HepG2 (cell line): ENCODE data around the gene CLASP2. TPM values are rescaled to one million over a fixed set of nuclear protein-coding genes. Genes with fewer than 3 reads are reported as not detected.
"Not testable (repeated sequence)": the region's sequence is repeated elsewhere in the genome, so short reads cannot be mapped to it uniquely, and the experiment has no call there.

Experiments used
- ATAC-seq: fragments of 200-7000 bp; cut with Tn5 transposase; 3 replicates; pipeline ENCODE4 v1.9.1; 2020; ENCODE audit warnings: mild to moderate bottlenecking, moderate library complexity
- BruUV-seq: library from RNA; stranded (reverse); fragments of 400-500 nt; replicated peaks from 2 replicates; lab custom pipeline; 2021; lab: Mats Ljungman, UMichigan
- CTCF ChIA-PET: fragments of 300-600 bp; formaldehyde crosslinking; extraction: SDS; loops from one replicate; lab custom pipeline; 2021; ENCODE audit warnings: low total read pairs, inconsistent platforms, low intra/inter-chr PET ratio; lab: Yijun Ruan, JAX
- POLR2A ChIA-PET: fragments of 350-600 bp; sonication (Branson Sonifier 250); formaldehyde crosslinking; loops from one replicate; lab custom pipeline; 2020; ENCODE audit warnings: antibody characterized with exemption, inconsistent platforms; lab: Yijun Ruan, JAX
- DNase-seq: peaks from one replicate; pipeline ENCODE4 v3.0.0-alpha.2; 2015; ENCODE audit warnings: low spot score
- FAIRE-seq: peaks from 3 replicates; lab custom pipeline; 2011; peaks lifted over from hg19 to GRCh38; lab: Jason Lieb, UNC
- H2AFZ ChIP-seq: one replicate; pipeline ENCODE4 v1.6.1; 2011; ENCODE audit warnings: low read length, inconsistent platforms
- H3K27ac ChIP-seq: fragments of 300-600 bp; 3 replicates; pipeline ENCODE4 v1.8.0; 2011; ENCODE audit warnings: mixed run types, mild to moderate bottlenecking, mixed read lengths, low read length, inconsistent platforms; ENCODE audit not compliant: insufficient read depth; ENCODE audit errors: extremely low read length
- H3K27me3 ChIP-seq, 2 experiments: fragments of 200-600 bp in 1 of 2; 2 replicates in 1 of 2; 3 replicates in 1 of 2; pipeline versions ENCODE4 v1.6.0 to v1.8.0; 2011; ENCODE audit warnings: low read length in 2 of 2, mild to moderate bottlenecking in 2 of 2, moderate library complexity in 2 of 2, inconsistent platforms in 1 of 2; ENCODE audit not compliant: insufficient read depth in 2 of 2, control insufficient read depth in 1 of 2
- H3K36me3 ChIP-seq, 2 experiments: fragments of 200-600 bp in 1 of 2; replicated peaks in 1 of 2; 2 replicates in 1 of 2; 3 replicates in 1 of 2; pipeline versions ENCODE4 v1.5.1 to v1.8.0; 2011; ENCODE audit warnings: low read length in 2 of 2, inconsistent platforms in 1 of 2; ENCODE audit not compliant: insufficient read depth in 2 of 2, control insufficient read depth in 1 of 2
- H3K4me1 ChIP-seq: 2 replicates; pipeline ENCODE4 v1.5.1; 2012; ENCODE audit warnings: low read length, inconsistent platforms; ENCODE audit not compliant: insufficient read depth
- H3K4me2 ChIP-seq: 2 replicates; pipeline ENCODE4 v1.6.0; 2011; ENCODE audit warnings: low read depth, low read length, inconsistent platforms
- H3K4me3 ChIP-seq, 3 experiments: fragments of 200-600 bp in 1 of 3; sonication (generic), shearing (Covaris generic) in 1 of 3; replicated peaks in 1 of 3; 2 replicates each; pipeline ENCODE4 v1.5.1; 2011 to 2016; ENCODE audit warnings: low read length in 3 of 3, inconsistent platforms in 2 of 3, low read depth in 2 of 3, mild to moderate bottlenecking in 2 of 3, control low read depth in 1 of 3, mixed read lengths in 1 of 3; ENCODE audit not compliant: insufficient read depth in 1 of 3
- H3K79me2 ChIP-seq: one replicate; pipeline ENCODE4 v1.6.1; 2011; ENCODE audit warnings: low read length, inconsistent platforms; ENCODE audit not compliant: insufficient read depth
- H3K9ac ChIP-seq: 2 replicates; pipeline ENCODE4 v1.6.0; 2011; ENCODE audit warnings: mild to moderate bottlenecking, low read depth, low read length, inconsistent platforms; ENCODE audit not compliant: insufficient read depth
- H3K9me3 ChIP-seq: 2 replicates; pipeline ENCODE4 v1.5.1; 2012; ENCODE audit warnings: mild to moderate bottlenecking, low read length
- H4K20me1 ChIP-seq: 2 replicates; pipeline ENCODE4 v1.6.0; 2011; ENCODE audit warnings: inconsistent platforms, mild to moderate bottlenecking, low read length, moderate library complexity; ENCODE audit not compliant: insufficient read depth
- ETV5 ChIP-seq: IDR thresholded peaks from 2 replicates; pipeline ENCODE4 v1.6.1; 2018; ENCODE audit warnings: missing biosample characterization, missing genetic modification reagents, inconsistent platforms, borderline replicate concordance
- GABPA ChIP-seq, 2 experiments: IDR thresholded peaks; 2 replicates each; pipeline ENCODE4 v1.6.1; 2011 to 2016; ENCODE audit warnings: low read depth in 2 of 2, low read length in 1 of 2, missing biosample characterization in 1 of 2, missing genetic modification characterization in 1 of 2
- HDAC6 ChIP-seq: fragments of 200-600 bp; sonication (generic); IDR thresholded peaks from 2 replicates; pipeline ENCODE4 v1.7.0; 2017; ENCODE audit warnings: mild to moderate bottlenecking, antibody characterized with exemption, low read length, low read depth
- HOMEZ ChIP-seq: IDR thresholded peaks from 2 replicates; pipeline ENCODE4 v1.6.1; 2016; ENCODE audit warnings: low read depth
- HOXA7 ChIP-seq: sonication (generic); formaldehyde crosslinking; IDR thresholded peaks from 2 replicates; pipeline ENCODE4 v1.8.1; 2022; ENCODE audit warnings: mild to moderate bottlenecking, missing genetic modification reagents, moderate library complexity
- SAP130 ChIP-seq: IDR thresholded peaks from 2 replicates; pipeline ENCODE4 v1.6.1; 2016; ENCODE audit warnings: low read depth
- ZBTB38 ChIP-seq: sonication (generic); formaldehyde crosslinking; IDR thresholded peaks from 2 replicates; pipeline ENCODE4 v1.5.1; 2020; ENCODE audit warnings: mild to moderate bottlenecking, missing genetic modification reagents
- ZMYM4 ChIP-seq: sonication (generic); formaldehyde crosslinking; IDR thresholded peaks from 2 replicates; pipeline ENCODE4 v1.8.1; 2023; ENCODE audit warnings: mild to moderate bottlenecking, missing genetic modification reagents
- ZNF644 ChIP-seq: IDR thresholded peaks from 2 replicates; pipeline ENCODE4 v1.6.1; 2016; ENCODE audit warnings: low read depth
- WGBS: methylation state at CpG from one replicate; pipeline ENCODE4 v1.1.6; 2017; ENCODE audit warnings: low lambda C conversion rate; 5-methylcytosine and 5-hydroxymethylcytosine counted together
- in situ Hi-C: cut with HindIII; loops from 2 replicates; pipeline ENCODE4 v1.10.0; 2017; ENCODE audit warnings: low pct_unique_long_range_greater_than_20kb; ENCODE audit not compliant: extremely low pct_ligation_motif_present
- intact Hi-C: fragments of 100-400 bp; cut with micrococcal nuclease; formaldehyde crosslinking; loops from one replicate; pipeline ENCODE4 v1.10.0; 2022; ENCODE audit not compliant: unreplicated experiment
- polyA plus RNA-seq, 8 experiments: library from polyadenylated mRNA; depleted of rRNA in 3 of 8; stranded (reverse) in 7 of 8; unstranded in 1 of 8; fragments of >200 nt; fragmentation: Illumina TruSeq in 4 of 8; extraction: Trizol in 4 of 8; gene quantifications; 2 replicates each; pipeline versions ENCODE4 v1.2.1 to v1.2.3, GENCODE V29; 2011 to 2016; ENCODE audit warnings: low read depth in 4 of 8, missing spikeins in 1 of 8, mixed read lengths in 1 of 8; ENCODE audit not compliant: insufficient read depth in 1 of 8
- total RNA-seq, 5 experiments: library from RNA; depleted of rRNA; stranded (reverse); fragments of >200 nt; fragmentation: Illumina TruSeq; extraction: Trizol; gene quantifications; 2 replicates each; pipeline ENCODE4 v1.2.3, GENCODE V29; 2016; ENCODE audit warnings: low read depth in 1 of 5

The CLASP2 gene
- total and polyA plus RNA-seq, 2 of the 13 experiments (the other 11 are each of a cell fraction or from before 2014, with no cell fraction given), result 15.7 to 34.8 TPM

- no peak overlapping the region for H3K27ac ChIP-seq
- CTCF ChIA-PET, result no interaction called here
- H3K79me2 ChIP-seq, result no peaks in the 10 kb centered on the region
- H3K9ac ChIP-seq, result no peak overlapping the region
- H3K9me3 ChIP-seq, result no peaks in the 10 kb centered on the region
- no peak overlapping the region for H2AFZ ChIP-seq
- POLR2A ChIA-PET, result no interaction called here
- H4K20me1 ChIP-seq, result no peaks in the 10 kb centered on the region
- H3K36me3 ChIP-seq, result no peaks in the 10 kb centered on the region
- DNase-seq (no peak), ATAC-seq (no peak), FAIRE-seq (no peak)
- H3K4me1 ChIP-seq, result peaks cover 18% of the 10 kb centered on the region
- TF ChIP-seq ZBTB38 (CRISPR knock-in tag) (peak; percentile 86), HDAC6 (no peak), HOXA7 (CRISPR knock-in tag) (no peak)
- peak overlapping the region; percentile 66 for H3K4me2 ChIP-seq
- in situ Hi-C loops, result no loop called here
- intact Hi-C loops, result loop anchor here (10.0 kb wide), 1 partner anchor 347 kb away; the partner anchor contains the start of gene PDCD6IP
- BruUV-seq, result no TSS peak
- WGBS, result 85% methylated on average over 15 of the region's 15 CpGs
- peak overlapping the region in 2 of 3 experiments; percentile 4 to 23; a peak in 3 of 6 replicates for H3K4me3 ChIP-seq
- H3K27me3 ChIP-seq, result no peaks in the 10 kb centered on the region
Observed at GRCh38 chr3:33447958-33448357, 270.1 kb downstream of the CLASP2 start.

GRCh38 chr3:33447256-33447625, 270.8 kb downstream of the CLASP2 start:
- H3K9me3 ChIP-seq; FAIRE-seq; H3K9ac ChIP-seq; H3K27me3 ChIP-seq; H3K36me3 ChIP-seq; ATAC-seq; BruUV-seq; DNase-seq; H3K27ac ChIP-seq; H3K79me2 ChIP-seq; H4K20me1 ChIP-seq; POLR2A ChIA-PET; H2AFZ ChIP-seq; in situ Hi-C loops; CTCF ChIA-PET; TF ChIP-seq GABPA (IDR thresholded peaks at IDR 0.05; ENCODE audit: low read depth, low read length): not testable (repeated sequence)
- TF ChIP-seq HOMEZ (CRISPR knock-in tag), result peak; percentile 69; the same call in 1 of the 2 replicates
- peak; percentile 72 for TF ChIP-seq ZMYM4 (CRISPR knock-in tag)
- TF ChIP-seq SAP130 (CRISPR knock-in tag), result peak; percentile 60
- TF ChIP-seq GABPA (CRISPR knock-in tag; IDR thresholded peaks at IDR 0.05; ENCODE audit: low read depth), result peak; percentile 64
- 0 out of 2 replicates have a peak, but pooled peaks have one; percentile 16 for TF ChIP-seq ETV5 (CRISPR knock-in tag)
- TF ChIP-seq ZNF644 (CRISPR knock-in tag), result 0 out of 2 replicates have a peak, but pooled peaks have one; percentile 45
- intact Hi-C loops, result loop anchor here (10.0 kb wide), 1 partner anchor 348 kb away; the partner anchor contains the start of gene PDCD6IP
- H3K4me2 ChIP-seq, result peak overlapping the region; percentile 66
- peak overlapping the region; percentile 26 to 53 (median 48); a peak in 5 of 6 replicates for H3K4me3 ChIP-seq
- 56% methylated on average over 6 of the region's 7 CpGs for WGBS
- peaks cover 22% of the 10 kb centered on the region for H3K4me1 ChIP-seq
